ENCODE results near the gene TANC1. TPM values are rescaled to one million over a fixed set of nuclear protein-coding genes. Genes with fewer than 3 reads are reported as not detected.

The TANC1 gene
- total and polyA plus RNA-seq, 9 donors: 14.3 to 25.2 (median 20.1) TPM

GRCh38 chr2:159019021-159019420, 50.6 kb downstream of the TANC1 start:
- no peak for DNase-seq

GRCh38 chr2:159022019-159022418, 53.6 kb downstream of the TANC1 start:
- Histone ChIP-seq H3K9me3 (replicated peaks; ENCODE audit: control insufficient read depth, low read depth, low read length) (no peaks in the 10 kb centered on the region), H3K27me3 (ENCODE audit: control insufficient read depth, insufficient read depth, low read length) (no peaks in the 10 kb centered on the region), H3K4me3 (ENCODE audit: low read length) (no peak overlapping the region), H3K4me1 (ENCODE audit: control insufficient read depth, insufficient read depth, low read length) (peaks cover 4% of the 10 kb centered on the region), H3K36me3 (ENCODE audit: control insufficient read depth, insufficient read depth, low read length) (no peaks in the 10 kb centered on the region), H3K27ac (ENCODE audit: low read length) (no peak overlapping the region)
- no peak for DNase-seq
- WGBS (ENCODE audit: insufficient coverage): 58% methylated on average over 2 of the region's 5 CpGs

More at GRCh38 chr2:159019021-159019420, 50.6 kb downstream of the TANC1 start:
- H3K9me3 ChIP-seq (replicated peaks; ENCODE audit: control insufficient read depth, low read depth, low read length): peaks cover 16% of the 10 kb centered on the region
- no peaks in the 10 kb centered on the region for H3K27me3 ChIP-seq (ENCODE audit: control insufficient read depth, insufficient read depth, low read length)
- H3K27ac ChIP-seq (ENCODE audit: low read length): no peak overlapping the region
- WGBS (ENCODE audit: insufficient coverage): 83% methylated on average over 3 of the region's 6 CpGs
- peaks cover 4% of the 10 kb centered on the region for H3K4me1 ChIP-seq (ENCODE audit: control insufficient read depth, insufficient read depth, low read length)
- H3K36me3 ChIP-seq (ENCODE audit: control insufficient read depth, insufficient read depth, low read length): peaks cover 7% of the 10 kb centered on the region
- no peak overlapping the region for H3K4me3 ChIP-seq (ENCODE audit: low read length)

- WGBS (ENCODE audit: insufficient coverage): 78% methylated on average over 1 of the region's 2 CpGs
- Histone ChIP-seq H3K4me1 (ENCODE audit: control insufficient read depth, insufficient read depth, low read length) (peaks cover 8% of the 10 kb centered on the region), H3K27me3 (ENCODE audit: control insufficient read depth, insufficient read depth, low read length) (no peaks in the 10 kb centered on the region), H3K9me3 (replicated peaks; ENCODE audit: control insufficient read depth, low read depth, low read length) (no peaks in the 10 kb centered on the region), H3K36me3 (ENCODE audit: control insufficient read depth, insufficient read depth, low read length) (no peaks in the 10 kb centered on the region), H3K27ac (ENCODE audit: low read length) (no peak overlapping the region), H3K4me3 (ENCODE audit: low read length) (no peak overlapping the region)
- no peak for DNase-seq
These were observed 57.7 kb downstream of the TANC1 start for GRCh38 chr2:159026170-159026569.

- Histone ChIP-seq H3K4me1 (ENCODE audit: control insufficient read depth, insufficient read depth, low read length) (peaks cover 24% of the 10 kb centered on the region), H3K27ac (ENCODE audit: low read length) (no peak overlapping the region), H3K36me3 (ENCODE audit: control insufficient read depth, insufficient read depth, low read length) (no peaks in the 10 kb centered on the region), H3K4me3 (ENCODE audit: low read length) (no peak overlapping the region), H3K27me3 (ENCODE audit: control insufficient read depth, insufficient read depth, low read length) (no peaks in the 10 kb centered on the region), H3K9me3 (replicated peaks; ENCODE audit: control insufficient read depth, low read depth, low read length) (no peaks in the 10 kb centered on the region)
- WGBS (ENCODE audit: insufficient coverage): no CpG with 5 or more reads among the region's 1 CpG
- no peak for DNase-seq
These were observed 60.3 kb downstream of the TANC1 start for GRCh38 chr2:159028776-159029175.

- Histone ChIP-seq H3K27ac (ENCODE audit: low read length) (no peak overlapping the region), H3K4me1 (ENCODE audit: control insufficient read depth, insufficient read depth, low read length) (peaks cover 26% of the 10 kb centered on the region), H3K4me3 (ENCODE audit: low read length) (no peak overlapping the region), H3K9me3 (replicated peaks; ENCODE audit: control insufficient read depth, low read depth, low read length) (no peaks in the 10 kb centered on the region), H3K27me3 (ENCODE audit: control insufficient read depth, insufficient read depth, low read length) (no peaks in the 10 kb centered on the region), H3K36me3 (ENCODE audit: control insufficient read depth, insufficient read depth, low read length) (no peaks in the 10 kb centered on the region)
- DNase-seq: no peak
- WGBS (ENCODE audit: insufficient coverage): no CpG with 5 or more reads among the region's 2 CpGs
These were observed 61.5 kb downstream of the TANC1 start for GRCh38 chr2:159029936-159030335.

DNA sequence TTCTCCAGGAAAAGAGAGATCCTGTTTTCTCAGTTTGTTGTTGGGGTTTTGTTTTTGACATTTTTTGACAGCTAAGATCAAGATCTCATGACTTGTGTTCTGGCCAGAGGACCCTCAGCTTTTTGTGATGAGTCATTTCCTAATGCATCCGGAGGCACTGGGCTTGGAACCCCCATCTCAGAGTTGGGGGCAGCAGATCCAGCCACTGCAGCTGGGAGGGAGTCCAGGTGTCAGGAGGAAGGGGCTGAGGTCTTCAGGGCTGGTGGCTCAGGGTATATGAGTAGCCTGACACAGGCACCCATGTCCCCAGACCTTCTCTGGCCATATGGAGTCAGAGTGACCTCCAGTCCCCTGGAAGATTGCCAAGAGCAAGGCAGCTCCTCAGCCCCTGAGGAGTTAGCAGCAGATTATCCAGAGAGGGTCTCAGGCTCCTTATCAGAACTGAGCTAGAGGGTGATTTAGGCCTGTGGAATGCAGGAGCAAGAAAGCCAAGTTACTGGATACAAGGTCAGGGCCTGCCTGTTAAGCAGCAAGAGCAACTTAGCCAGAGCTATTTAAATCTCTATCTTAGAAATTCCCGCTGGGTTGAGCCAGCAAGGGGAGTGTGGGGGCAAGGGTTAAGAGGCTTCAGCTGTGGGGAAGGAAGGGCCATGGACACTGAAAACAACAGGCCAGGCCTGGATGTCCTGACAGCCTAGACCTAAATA, 62.4 kb downstream of the TANC1 start:
- Histone ChIP-seq H3K27me3 (ENCODE audit: control insufficient read depth, insufficient read depth, low read length) (no peaks in the 10 kb centered on the region), H3K9me3 (replicated peaks; ENCODE audit: control insufficient read depth, low read depth, low read length) (no peaks in the 10 kb centered on the region), H3K36me3 (ENCODE audit: control insufficient read depth, insufficient read depth, low read length) (no peaks in the 10 kb centered on the region), H3K4me3 (ENCODE audit: low read length) (no peak overlapping the region), H3K4me1 (ENCODE audit: control insufficient read depth, insufficient read depth, low read length) (peaks cover 27% of the 10 kb centered on the region), H3K27ac (ENCODE audit: low read length) (peak overlapping the region; percentile 84)
- 48% methylated on average over 2 of the region's 2 CpGs for WGBS (ENCODE audit: insufficient coverage)
- DNase-seq: peak; percentile 68

DNA sequence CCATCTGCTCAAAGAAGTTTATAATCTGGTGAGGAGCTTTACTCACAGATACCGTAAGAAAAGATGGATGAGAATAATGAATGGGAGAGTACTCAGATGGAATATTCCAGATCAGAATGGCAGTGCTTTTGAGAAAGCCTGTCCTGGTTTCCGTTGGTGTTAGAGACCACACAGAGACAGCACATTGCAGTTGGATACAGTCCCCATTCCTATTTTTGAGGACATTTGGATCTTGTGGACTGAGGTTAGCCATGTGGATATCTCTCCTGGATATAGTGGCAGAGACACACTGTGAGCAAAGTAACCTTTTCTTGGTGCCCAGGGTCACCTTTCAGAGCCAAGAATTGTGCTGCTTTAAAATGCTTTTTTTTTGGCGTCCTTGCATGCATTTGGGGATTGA, 63.7 kb downstream of the TANC1 start:
- Histone ChIP-seq H3K9me3 (replicated peaks; ENCODE audit: control insufficient read depth, low read depth, low read length) (no peaks in the 10 kb centered on the region), H3K4me3 (ENCODE audit: low read length) (no peak overlapping the region), H3K27ac (ENCODE audit: low read length) (no peak overlapping the region), H3K4me1 (ENCODE audit: control insufficient read depth, insufficient read depth, low read length) (peaks cover 30% of the 10 kb centered on the region), H3K27me3 (ENCODE audit: control insufficient read depth, insufficient read depth, low read length) (no peaks in the 10 kb centered on the region), H3K36me3 (ENCODE audit: control insufficient read depth, insufficient read depth, low read length) (no peaks in the 10 kb centered on the region)
- WGBS (ENCODE audit: insufficient coverage): 33% methylated on average over 2 of the region's 3 CpGs
- DNase-seq: no peak

GRCh38 chr2:159032580-159032979, 64.1 kb downstream of the TANC1 start:
- H3K27ac ChIP-seq (ENCODE audit: low read length): no peak overlapping the region
- no peak for DNase-seq

GRCh38 chr2:159034713-159035112, 66.3 kb downstream of the TANC1 start:
- Histone ChIP-seq H3K4me1 (ENCODE audit: control insufficient read depth, insufficient read depth, low read length) (peaks cover 30% of the 10 kb centered on the region), H3K27me3 (ENCODE audit: control insufficient read depth, insufficient read depth, low read length) (no peaks in the 10 kb centered on the region), H3K36me3 (ENCODE audit: control insufficient read depth, insufficient read depth, low read length) (no peaks in the 10 kb centered on the region), H3K27ac (ENCODE audit: low read length) (no peak overlapping the region), H3K9me3 (replicated peaks; ENCODE audit: control insufficient read depth, low read depth, low read length) (no peaks in the 10 kb centered on the region), H3K4me3 (ENCODE audit: low read length) (no peak overlapping the region)
- 93% methylated on average over 7 of the region's 7 CpGs for WGBS (ENCODE audit: insufficient coverage)
- no peak for DNase-seq

More at GRCh38 chr2:159032580-159032979, 64.1 kb downstream of the TANC1 start:
- no peaks in the 10 kb centered on the region for H3K9me3 ChIP-seq (replicated peaks; ENCODE audit: control insufficient read depth, low read depth, low read length)
- no CpG with 5 or more reads among the region's 2 CpGs for WGBS (ENCODE audit: insufficient coverage)
- H3K36me3 ChIP-seq (ENCODE audit: control insufficient read depth, insufficient read depth, low read length): no peaks in the 10 kb centered on the region
- peaks cover 30% of the 10 kb centered on the region for H3K4me1 ChIP-seq (ENCODE audit: control insufficient read depth, insufficient read depth, low read length)
- no peak overlapping the region for H3K4me3 ChIP-seq (ENCODE audit: low read length)
- H3K27me3 ChIP-seq (ENCODE audit: control insufficient read depth, insufficient read depth, low read length): no peaks in the 10 kb centered on the region

- H3K4me3 ChIP-seq (ENCODE audit: low read length): no peak overlapping the region
- 68% methylated on average over 7 of the region's 10 CpGs for WGBS (ENCODE audit: insufficient coverage)
- peaks cover under 1% of the 10 kb centered on the region for H3K9me3 ChIP-seq (replicated peaks; ENCODE audit: control insufficient read depth, low read depth, low read length)
- no peaks in the 10 kb centered on the region for H3K27me3 ChIP-seq (ENCODE audit: control insufficient read depth, insufficient read depth, low read length)
- DNase-seq: peak; percentile 56
- no peak overlapping the region for H3K27ac ChIP-seq (ENCODE audit: low read length)
- H3K4me1 ChIP-seq (ENCODE audit: control insufficient read depth, insufficient read depth, low read length): peaks cover 25% of the 10 kb centered on the region
- no peaks in the 10 kb centered on the region for H3K36me3 ChIP-seq (ENCODE audit: control insufficient read depth, insufficient read depth, low read length)
These were observed 67.5 kb downstream of the TANC1 start for GRCh38 chr2:159035790-159036411.

Data from muscle of leg (tissue), 11 donors.